Naive thymus-derived CD8-positive, alpha-beta T cell (primary cell): ENCODE data around the gene MTA3. TPM values are rescaled to one million over a fixed set of nuclear protein-coding genes. Genes with fewer than 3 reads are reported as not detected.

Source experiments
- ATAC-seq, 2 donors: fragments of 150-1000 bp; cut with Tn5 transposase in 1 of 2; sonication (Bioruptor Pico), chemical (Tn5 transposase) in 1 of 2; 1 replicate in 1 of 2; 2 replicates in 1 of 2; pipeline ENCODE4 v1.10.0; 2021; ENCODE audit warnings: mild to moderate bottlenecking in 2 of 2, moderate library complexity in 2 of 2
- POLR2A ChIA-PET: fragments of 350-600 bp; sonication (Branson Sonifier 250); formaldehyde crosslinking; loops from one replicate; lab custom pipeline; 2021; ENCODE audit warnings: antibody characterized with exemption; lab: Charles Lee
- DNase-seq, 10 donors: peaks; one replicate each; pipeline versions ENCODE4 v3.0.0 to v3.0.0-alpha.2; 2020 to 2022
- H3K27ac Mint-ChIP-seq, 10 donors: one replicate each; pipeline ENCODE4 v1.8.0; 2020 to 2022; ENCODE audit warnings: mild to moderate bottlenecking in 10 of 10, mixed read lengths in 10 of 10, moderate library complexity in 4 of 10, inconsistent platforms in 1 of 10
- H3K27me3 Mint-ChIP-seq, 5 donors: one replicate each; pipeline ENCODE4 v1.8.0; 2021 to 2022; ENCODE audit warnings: mixed read lengths in 5 of 5
- H3K36me3 Mint-ChIP-seq, 3 donors: one replicate each; pipeline ENCODE4 v1.8.0; 2020 to 2022; ENCODE audit warnings: mixed read lengths in 3 of 3, mild to moderate bottlenecking in 2 of 3, inconsistent platforms in 1 of 3
- H3K4me1 Mint-ChIP-seq, 4 donors: one replicate each; pipeline ENCODE4 v1.8.0; 2021 to 2022; ENCODE audit warnings: mixed read lengths in 4 of 4
- H3K4me3 Mint-ChIP-seq, 10 donors: one replicate each; pipeline ENCODE4 v1.8.0; 2020 to 2022; ENCODE audit warnings: mild to moderate bottlenecking in 10 of 10, mixed read lengths in 10 of 10, moderate library complexity in 6 of 10, inconsistent platforms in 1 of 10
- H3K9me3 Mint-ChIP-seq, 9 donors: one replicate each; pipeline ENCODE4 v1.8.0; 2020 to 2022; ENCODE audit warnings: mixed read lengths in 9 of 9, mild to moderate bottlenecking in 3 of 9, inconsistent platforms in 1 of 9, moderate library complexity in 1 of 9
- polyA plus RNA-seq, 3 donors: library from polyadenylated mRNA; unstranded; fragments of 300-500 nt; fragmentation: Illumina TruSeq; gene quantifications; one replicate each; pipeline ENCODE4 v1.2.3, GENCODE V29; 2021
- total RNA-seq, 8 experiments: library from RNA in 2 of 8; stranded (reverse) in 2 of 8; gene quantifications; one replicate each; pipeline ENCODE4 v1.2.3 and lab custom pipeline; 2021 to 2026

The MTA3 gene
- total and polyA plus RNA-seq, 5 experiments from 2014 or later: 17.1 to 40.4 (median 21.4) TPM

DNA sequence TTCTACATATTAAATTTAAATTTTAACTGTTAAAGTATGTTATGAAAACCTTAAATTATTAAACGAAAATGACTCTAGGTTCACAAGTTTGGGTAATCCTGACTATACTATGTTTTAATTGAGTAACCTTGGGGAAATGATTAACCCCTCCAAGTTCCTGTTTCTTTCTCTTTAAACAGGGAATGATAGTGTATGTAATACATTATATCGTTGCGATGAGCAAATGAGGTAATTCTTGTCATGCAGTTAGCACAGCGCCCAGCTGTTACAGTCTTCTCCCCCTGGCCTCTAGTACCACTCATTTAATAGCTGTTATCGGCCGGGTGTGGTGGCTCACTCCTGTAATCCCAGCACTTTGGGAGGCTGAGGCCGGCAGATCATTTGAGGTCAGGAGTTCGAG, 80.4 kb downstream of the MTA3 start:
- Mint-ChIP-seq H3K9me3 (peaks cover 0 to 4% (median 0%) of the 10 kb centered on the region in 9 donors), H3K4me3 (peak overlapping the region in 5 of 10 donors; percentile 7 to 76 (median 38)), H3K27me3 (no peaks in the 10 kb centered on the region), H3K4me1 (peaks cover 17 to 55% (median 44%) of the 10 kb centered on the region in 4 donors), H3K27ac (peak overlapping the region; percentile 63 to 95 (median 86)), H3K36me3 (peaks cover 9 to 27% (median 24%) of the 10 kb centered on the region in 3 donors)
- DNase-seq (no peak), ATAC-seq (no peak)
- POLR2A ChIA-PET: no interaction called here

DNA sequence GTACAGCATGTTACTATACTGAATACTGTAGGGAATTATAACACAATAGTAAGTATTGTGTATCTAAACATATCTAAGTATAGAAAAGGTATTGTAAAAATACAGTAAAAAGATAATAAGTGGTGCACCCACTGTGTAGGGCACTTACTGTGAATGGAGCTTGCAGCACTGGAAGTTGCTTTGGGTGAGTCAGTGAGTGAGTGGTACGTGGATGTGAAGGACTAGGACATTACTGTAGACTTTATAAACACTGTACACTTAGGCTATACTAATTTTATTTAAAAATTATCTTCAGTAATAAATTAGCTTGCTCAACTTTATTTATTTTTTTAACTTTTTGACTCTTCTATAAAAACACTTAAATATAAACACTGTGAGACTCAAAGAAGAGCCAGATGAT, 82.6 kb downstream of the MTA3 start:
- Mint-ChIP-seq H3K4me3 (peak overlapping the region in 5 of 10 donors; percentile 30 to 88 (median 76)), H3K27me3 (no peaks in the 10 kb centered on the region), H3K27ac (peak overlapping the region in 9 of 10 donors; percentile 86 to 99 (median 97)), H3K4me1 (peaks cover 30 to 71% (median 65%) of the 10 kb centered on the region in 4 donors), H3K36me3 (peaks cover 5 to 12% (median 10%) of the 10 kb centered on the region in 3 donors), H3K9me3 (peaks cover 0 to 4% (median 0%) of the 10 kb centered on the region in 9 donors)
- ATAC-seq (no peak), DNase-seq (no peak)
- POLR2A ChIA-PET: interaction anchor here (0.5 to 1.9 kb wide), 6 partner anchors 13 to 296 kb away, joined by 3 to 6 read pairs (median 4); no protein-coding TSS in a partner anchor

DNA sequence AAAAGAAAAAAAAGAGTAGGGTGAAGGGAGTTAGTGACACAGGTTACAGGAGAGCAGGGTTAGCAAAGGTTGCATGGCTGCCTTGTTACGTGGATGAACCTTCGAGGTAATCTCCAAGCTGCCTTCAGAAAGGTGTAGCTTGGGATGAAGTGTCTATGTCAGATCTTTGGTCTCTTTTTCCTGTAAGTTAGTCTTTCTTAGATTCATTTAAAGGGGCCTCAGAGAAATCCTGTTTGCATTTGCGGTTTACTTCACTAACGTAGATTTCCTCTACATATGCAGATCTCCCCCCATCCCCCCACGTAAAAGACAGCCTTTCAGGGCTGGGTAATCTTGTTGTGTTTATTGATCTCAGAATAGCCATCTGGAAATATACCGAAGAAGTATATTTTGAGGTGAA, 83.7 kb downstream of the MTA3 start:
- peaks cover 0 to 5% (median 3%) of the 10 kb centered on the region in 3 donors for H3K36me3 Mint-ChIP-seq
- POLR2A ChIA-PET: interaction anchor here (0.6 to 1.8 kb wide), 3 partner anchors 8 to 159 kb away, joined by 3 to 6 read pairs (median 4); no protein-coding TSS in a partner anchor
- peak overlapping the region; percentile 74 to 89 (median 84) for H3K4me3 Mint-ChIP-seq
- peaks cover 30 to 68% (median 63%) of the 10 kb centered on the region in 4 donors for H3K4me1 Mint-ChIP-seq
- no peaks in the 10 kb centered on the region for H3K27me3 Mint-ChIP-seq
- no peaks in the 10 kb centered on the region for H3K9me3 Mint-ChIP-seq
- peak overlapping the region; percentile 86 to 99 (median 96) for H3K27ac Mint-ChIP-seq
- peak; percentile 7 to 84 (median 63) for DNase-seq
- ATAC-seq: peak; percentile 69 to 90

DNA sequence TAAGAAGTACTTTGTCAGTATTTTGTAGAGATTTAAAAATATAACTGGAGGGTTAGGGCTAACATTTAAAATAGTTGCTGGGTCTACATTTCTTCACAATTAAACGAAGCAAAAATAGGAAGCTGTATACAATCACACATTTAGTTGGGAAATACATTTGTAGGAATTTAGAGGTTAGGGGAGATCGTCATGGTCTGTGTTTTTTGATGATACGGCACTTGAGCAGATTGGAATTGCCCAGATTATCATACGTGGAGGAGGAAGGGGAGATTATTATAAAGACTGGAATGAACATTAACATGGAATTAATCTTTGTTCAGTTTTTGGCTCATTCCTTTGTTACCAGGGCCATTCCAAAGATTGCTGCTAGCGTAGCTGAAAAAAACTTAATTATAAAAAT, 84.6 kb downstream of the MTA3 start:
- peak overlapping the region in 8 of 10 donors; percentile 1 to 78 (median 38) for H3K4me3 Mint-ChIP-seq
- POLR2A ChIA-PET: no interaction called here

GRCh38 chr2:42653908-42654445, 85.5 kb downstream of the MTA3 start:
- Mint-ChIP-seq H3K4me1 (peaks cover 30 to 60% (median 58%) of the 10 kb centered on the region in 4 donors), H3K4me3 (peak overlapping the region in 6 of 10 donors; percentile 18 to 60 (median 42))
- no peak for ATAC-seq

More for the DNA sequence above, 84.6 kb downstream of the MTA3 start:
- H3K9me3 Mint-ChIP-seq: no peaks in the 10 kb centered on the region
- ATAC-seq (no peak), DNase-seq (no peak)
- H3K36me3 Mint-ChIP-seq: peaks cover 0 to 4% (median 4%) of the 10 kb centered on the region in 3 donors
- H3K27me3 Mint-ChIP-seq: no peaks in the 10 kb centered on the region
- peak overlapping the region; percentile 86 to 99 (median 94) for H3K27ac Mint-ChIP-seq
- H3K4me1 Mint-ChIP-seq: peaks cover 30 to 66% (median 62%) of the 10 kb centered on the region in 4 donors

GRCh38 chr2:42658306-42658705, 89.9 kb downstream of the MTA3 start:
- Mint-ChIP-seq H3K4me3 (peak overlapping the region in 1 of 10 donors; percentile 55), H3K9me3 (no peaks in the 10 kb centered on the region), H3K27ac (peak overlapping the region in 1 of 10 donors; percentile 46), H3K27me3 (no peaks in the 10 kb centered on the region), H3K4me1 (peaks cover 21 to 44% (median 37%) of the 10 kb centered on the region in 4 donors), H3K36me3 (peaks cover 0 to 18% (median 10%) of the 10 kb centered on the region in 3 donors)
- no peak for ATAC-seq
- POLR2A ChIA-PET: no interaction called here
- DNase-seq: no peak

More at GRCh38 chr2:42653908-42654445, 85.5 kb downstream of the MTA3 start:
- DNase-seq: no peak
- peaks cover 0 to 6% (median 3%) of the 10 kb centered on the region in 3 donors for H3K36me3 Mint-ChIP-seq
- peak overlapping the region; percentile 86 to 99 (median 91) for H3K27ac Mint-ChIP-seq
- POLR2A ChIA-PET: no interaction called here
- H3K27me3 Mint-ChIP-seq: no peaks in the 10 kb centered on the region
- H3K9me3 Mint-ChIP-seq: no peaks in the 10 kb centered on the region

DNA sequence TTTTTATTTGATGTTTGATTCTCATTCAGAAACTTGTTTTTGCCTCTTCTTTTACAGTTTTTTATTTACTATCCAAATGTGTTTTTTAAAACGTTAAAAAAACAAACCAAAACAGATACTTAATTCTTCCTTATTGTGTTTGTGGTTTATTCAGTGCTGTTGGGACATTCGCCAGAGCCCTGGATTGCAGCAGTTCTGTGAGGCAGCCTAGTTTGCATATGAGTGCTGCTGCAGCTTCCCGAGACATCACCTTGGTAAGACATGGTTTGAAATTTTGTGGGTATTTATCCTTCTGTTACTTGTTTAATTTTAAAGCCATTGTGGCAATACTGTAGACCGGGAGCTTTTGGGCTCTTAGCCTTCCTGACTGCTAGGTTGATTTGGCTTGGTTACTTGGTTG, 91.2 kb downstream of the MTA3 start:
- no peak for ATAC-seq
- H3K36me3 Mint-ChIP-seq: peaks cover 0 to 18% (median 10%) of the 10 kb centered on the region in 3 donors
- H3K9me3 Mint-ChIP-seq: no peaks in the 10 kb centered on the region
- H3K27ac Mint-ChIP-seq: peak overlapping the region in 8 of 10 donors; percentile 9 to 88 (median 46)
- no peaks in the 10 kb centered on the region for H3K27me3 Mint-ChIP-seq
- H3K4me1 Mint-ChIP-seq: peaks cover 14 to 44% (median 36%) of the 10 kb centered on the region in 4 donors
- H3K4me3 Mint-ChIP-seq: no peak overlapping the region
- POLR2A ChIA-PET: no interaction called here
- DNase-seq: no peak

DNA sequence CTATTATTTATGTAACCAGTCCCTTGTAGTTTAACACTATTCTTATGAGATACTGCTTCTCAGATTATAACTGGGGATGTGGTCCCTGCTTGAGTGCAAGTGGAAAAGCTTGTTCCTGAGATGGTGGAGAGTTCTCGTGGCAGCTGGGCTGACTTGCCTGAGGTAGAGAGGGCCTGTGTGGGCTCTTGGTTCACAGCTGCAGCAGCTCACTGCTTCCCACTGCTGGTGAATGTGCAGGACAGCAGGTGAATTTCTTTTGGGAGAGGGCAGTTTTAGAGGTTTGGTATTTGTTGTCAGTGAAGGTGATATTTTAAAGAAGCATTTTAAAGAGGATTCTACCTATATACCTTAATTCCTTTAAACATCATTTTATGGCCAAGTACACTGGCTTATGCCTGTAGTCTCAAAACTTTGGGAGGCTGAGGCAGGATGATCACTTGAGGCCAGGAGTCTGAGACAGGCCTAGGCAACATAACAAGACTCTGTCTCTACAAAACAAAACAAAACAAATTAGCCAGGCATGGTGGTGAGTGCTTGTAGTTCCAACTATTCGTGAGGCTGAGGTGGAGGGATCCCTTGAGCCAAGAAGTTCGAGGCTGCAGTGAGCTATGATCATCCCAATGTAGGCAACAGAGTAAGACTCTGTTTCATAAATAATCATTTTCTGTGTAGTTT, 94.8 kb downstream of the MTA3 start:
- POLR2A ChIA-PET: interaction anchor here (0.7 to 1.0 kb wide), 5 partner anchors 83 to 1699 kb away, joined by 3 to 4 read pairs (median 3); partner anchors contain the start of gene CAMKMT
- H3K4me3 Mint-ChIP-seq: peak overlapping the region in 8 of 10 donors; percentile 0 to 67 (median 46)
- H3K27me3 Mint-ChIP-seq: no peaks in the 10 kb centered on the region
- peak; percentile 46 to 84 (median 70) for DNase-seq
- ATAC-seq: peak; percentile 96 to 97
- H3K9me3 Mint-ChIP-seq: no peaks in the 10 kb centered on the region
- peaks cover 8 to 32% (median 26%) of the 10 kb centered on the region in 4 donors for H3K4me1 Mint-ChIP-seq
- H3K27ac Mint-ChIP-seq: peak overlapping the region; percentile 18 to 91 (median 78)
- H3K36me3 Mint-ChIP-seq: peaks cover 0 to 12% (median 7%) of the 10 kb centered on the region in 3 donors

GRCh38 chr2:42663828-42664227, 95.4 kb downstream of the MTA3 start:
- Mint-ChIP-seq H3K9me3 (no peaks in the 10 kb centered on the region), H3K4me3 (peak overlapping the region in 8 of 10 donors; percentile 0 to 67 (median 48)), H3K4me1 (peaks cover 8 to 31% (median 26%) of the 10 kb centered on the region in 4 donors), H3K36me3 (peaks cover 0 to 12% (median 7%) of the 10 kb centered on the region in 3 donors), H3K27ac (peak overlapping the region in 9 of 10 donors; percentile 18 to 91 (median 82)), H3K27me3 (no peaks in the 10 kb centered on the region)
- DNase-seq (peak in 1 of 10 donors; percentile 15), ATAC-seq (peak in 1 of 2 donors; percentile 24)
- POLR2A ChIA-PET: interaction anchor here (1.0 kb wide), 1 partner anchor 150 kb away, joined by 4 read pairs; no protein-coding TSS in a partner anchor

DNA sequence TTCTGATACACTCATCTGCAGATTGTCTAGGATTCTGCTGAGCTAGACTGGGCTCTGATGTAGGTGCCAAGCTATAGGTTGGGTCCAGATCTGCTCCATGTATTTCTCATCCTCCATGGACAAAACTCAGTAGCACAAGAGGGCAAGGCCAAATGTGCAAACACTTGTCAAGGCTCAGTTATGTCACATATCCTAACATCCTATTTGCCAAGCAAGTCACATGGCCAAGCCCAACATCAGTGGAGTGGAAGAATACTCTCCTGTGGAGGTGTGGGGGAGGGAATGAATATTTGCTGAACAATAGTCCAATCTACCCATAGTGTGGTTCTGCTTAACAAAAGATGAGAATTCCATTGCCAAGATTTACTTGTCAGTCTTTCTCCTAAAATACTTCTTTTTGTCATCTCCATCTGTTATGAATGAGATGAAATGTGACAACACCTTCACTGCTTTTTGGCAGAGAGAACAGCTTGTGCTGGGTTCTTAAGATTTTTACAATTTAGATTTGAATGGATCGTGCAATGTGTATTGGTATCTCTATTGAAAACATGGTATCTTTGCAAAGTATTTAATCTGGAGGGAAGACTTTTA, 105.7 kb downstream of the MTA3 start:
- DNase-seq: no peak
- Mint-ChIP-seq H3K4me1 (peaks cover 9 to 23% (median 18%) of the 10 kb centered on the region in 4 donors), H3K27ac (no peak overlapping the region), H3K36me3 (peaks cover 5 to 18% (median 13%) of the 10 kb centered on the region in 3 donors), H3K9me3 (no peaks in the 10 kb centered on the region), H3K27me3 (no peaks in the 10 kb centered on the region), H3K4me3 (no peak overlapping the region)
- ATAC-seq: no peak
- POLR2A ChIA-PET: interaction anchor here (0.7 kb wide), 1 partner anchor 312 kb away, joined by 4 read pairs; no protein-coding TSS in a partner anchor

- Mint-ChIP-seq H3K27ac (peak overlapping the region in 2 of 10 donors; percentile 1 to 13), H3K4me1 (peaks cover 0 to 13% (median 10%) of the 10 kb centered on the region in 4 donors), H3K36me3 (peaks cover 5 to 22% (median 11%) of the 10 kb centered on the region in 3 donors), H3K27me3 (no peaks in the 10 kb centered on the region), H3K9me3 (no peaks in the 10 kb centered on the region), H3K4me3 (no peak overlapping the region)
- POLR2A ChIA-PET: no interaction called here
- DNase-seq: no peak
- ATAC-seq: no peak
Observed at GRCh38 chr2:42675815-42676214, 107.4 kb downstream of the MTA3 start.

DNA sequence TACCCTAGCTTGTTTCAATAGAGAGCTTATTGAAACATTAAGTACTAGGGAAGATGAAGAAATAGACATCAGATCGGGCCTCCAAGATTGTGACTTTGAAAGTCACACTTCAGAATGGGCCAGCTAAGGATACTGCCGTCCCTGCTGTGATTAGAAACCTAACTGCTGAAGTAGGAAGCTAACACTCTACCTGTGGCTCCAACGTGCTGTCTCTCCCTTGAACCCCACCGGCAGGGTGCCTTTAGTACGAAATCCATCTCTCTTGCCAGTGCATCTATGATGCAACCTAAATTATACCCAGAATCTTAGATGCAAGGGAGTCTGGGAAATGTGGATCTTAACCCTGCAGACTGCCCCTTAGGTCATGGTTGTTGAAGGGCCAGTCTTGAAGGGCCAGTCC, 116.9 kb downstream of the MTA3 start:
- H3K27ac Mint-ChIP-seq: peak overlapping the region in 1 of 10 donors; percentile 24
- no peaks in the 10 kb centered on the region for H3K27me3 Mint-ChIP-seq
- no peak for DNase-seq
- H3K4me3 Mint-ChIP-seq: no peak overlapping the region
- no peaks in the 10 kb centered on the region for H3K9me3 Mint-ChIP-seq
- no peak for ATAC-seq
- peaks cover 0 to 8% (median 2%) of the 10 kb centered on the region in 4 donors for H3K4me1 Mint-ChIP-seq
- H3K36me3 Mint-ChIP-seq: peaks cover 10 to 63% (median 44%) of the 10 kb centered on the region in 3 donors
- POLR2A ChIA-PET: no interaction called here
